ENCODE results near the gene ATOH1.

The ATOH1 gene

DNA sequence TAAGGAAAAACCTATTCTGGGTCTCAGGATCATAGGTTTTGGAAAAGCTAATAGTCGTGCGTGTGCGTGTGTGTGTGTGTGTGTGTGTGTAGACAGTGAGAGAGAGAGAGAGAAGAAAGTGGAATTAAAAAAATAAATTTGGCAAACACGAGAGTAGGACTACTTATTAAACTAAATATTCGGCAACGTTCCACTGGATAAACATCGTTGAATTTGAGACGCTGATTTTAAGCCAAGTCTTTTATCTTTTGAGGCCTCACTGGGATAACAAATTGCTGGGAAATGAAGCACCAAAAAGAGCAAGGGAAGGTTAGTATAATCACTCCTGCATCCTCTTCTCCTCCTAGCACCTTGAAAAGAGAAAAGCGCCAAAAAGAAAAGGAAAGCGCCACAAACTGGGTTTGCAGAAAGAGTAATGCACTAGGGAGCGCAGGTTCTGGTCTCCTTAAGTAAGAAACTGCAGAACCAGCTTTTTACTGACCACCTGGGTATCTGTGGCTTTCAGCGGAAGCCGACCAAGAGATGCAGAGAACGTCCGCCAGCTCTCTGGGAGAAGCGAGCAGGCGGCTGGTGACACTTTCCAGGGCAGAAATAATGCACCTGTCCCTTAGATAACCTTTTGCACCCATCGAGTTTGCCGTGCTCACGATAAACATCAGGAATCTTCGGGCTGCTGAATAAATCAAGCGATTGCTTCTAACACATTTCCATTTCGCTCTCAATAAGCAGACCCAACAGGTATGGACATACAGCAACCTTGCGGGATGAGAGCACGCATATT, 3.4 kb downstream of the ATOH1 start:
- intact Hi-C loops (cut with DNase I), result no loop called here
- DNase-seq, result no peak

- intact Hi-C loops (cut with DNase I), result no loop called here
- DNase-seq, result no peak
These were observed 5.9 kb downstream of the ATOH1 start for GRCh38 chr4:93834249-93835066.

GRCh38 chr4:93835929-93836328, 7.4 kb downstream of the ATOH1 start:
- intact Hi-C loops (cut with DNase I), result no loop called here
- DNase-seq, result no peak

GRCh38 chr4:93839704-93840103, 11.2 kb downstream of the ATOH1 start:
- DNase-seq, result no peak
- intact Hi-C loops (cut with DNase I), result no loop called here

- intact Hi-C loops (cut with DNase I), result no loop called here
- no peak for DNase-seq
These were observed 13.3 kb downstream of the ATOH1 start for GRCh38 chr4:93841803-93842345.

- intact Hi-C loops (cut with DNase I), result no loop called here
- no peak for DNase-seq
These were observed 14.2 kb downstream of the ATOH1 start for GRCh38 chr4:93842601-93843252.

DNA sequence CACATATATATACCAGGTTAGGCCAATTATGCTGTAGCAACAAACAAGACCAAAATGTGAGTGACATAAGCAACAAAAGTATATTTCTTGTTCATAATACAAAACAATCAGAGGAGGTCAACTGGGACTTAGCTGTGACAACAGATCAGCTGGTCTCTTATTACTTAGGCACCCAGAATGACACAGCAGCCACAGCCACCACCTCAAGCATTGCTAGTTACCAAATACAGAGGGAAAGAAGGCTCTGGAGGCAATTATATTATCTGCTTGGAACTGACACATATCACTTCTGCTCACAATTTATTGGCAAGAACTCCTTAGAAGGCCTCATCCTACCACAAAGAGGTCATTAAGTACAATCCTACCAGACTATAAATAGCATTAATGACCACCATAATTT, 15.2 kb downstream of the ATOH1 start:
- no peak for DNase-seq
- intact Hi-C loops (cut with DNase I), result no loop called here

GRCh38 chr4:93852680-93853079, 24.1 kb downstream of the ATOH1 start:
- no peak for DNase-seq
- intact Hi-C loops (cut with DNase I), result no loop called here

GRCh38 chr4:93855926-93856325, 27.4 kb downstream of the ATOH1 start:
- DNase-seq, result no peak
- intact Hi-C loops (cut with DNase I), result no loop called here

DNA sequence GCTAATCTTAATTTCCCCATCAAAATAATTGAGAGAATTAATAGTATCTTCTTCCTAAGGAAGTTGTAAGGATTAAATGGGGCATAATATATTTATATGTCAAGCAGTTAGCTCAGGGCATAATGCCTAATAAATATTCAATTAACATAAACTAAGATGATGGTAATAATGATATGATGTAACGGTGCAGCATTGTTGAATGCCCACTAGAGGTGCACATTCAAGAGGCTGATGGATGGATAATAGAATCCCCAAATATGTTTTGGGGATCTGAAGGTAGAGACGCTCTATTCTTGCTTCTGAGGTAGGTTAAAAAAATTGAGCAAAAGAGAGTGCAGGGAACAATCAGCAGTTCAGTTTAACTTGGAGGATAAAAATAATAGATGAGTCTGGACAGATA, 37.1 kb downstream of the ATOH1 start:
- DNase-seq, result no peak
- intact Hi-C loops (cut with DNase I), result no loop called here

GRCh38 chr4:93867416-93868001, 39.0 kb downstream of the ATOH1 start:
- intact Hi-C loops (cut with DNase I), result no loop called here
- no peak for DNase-seq

DNA sequence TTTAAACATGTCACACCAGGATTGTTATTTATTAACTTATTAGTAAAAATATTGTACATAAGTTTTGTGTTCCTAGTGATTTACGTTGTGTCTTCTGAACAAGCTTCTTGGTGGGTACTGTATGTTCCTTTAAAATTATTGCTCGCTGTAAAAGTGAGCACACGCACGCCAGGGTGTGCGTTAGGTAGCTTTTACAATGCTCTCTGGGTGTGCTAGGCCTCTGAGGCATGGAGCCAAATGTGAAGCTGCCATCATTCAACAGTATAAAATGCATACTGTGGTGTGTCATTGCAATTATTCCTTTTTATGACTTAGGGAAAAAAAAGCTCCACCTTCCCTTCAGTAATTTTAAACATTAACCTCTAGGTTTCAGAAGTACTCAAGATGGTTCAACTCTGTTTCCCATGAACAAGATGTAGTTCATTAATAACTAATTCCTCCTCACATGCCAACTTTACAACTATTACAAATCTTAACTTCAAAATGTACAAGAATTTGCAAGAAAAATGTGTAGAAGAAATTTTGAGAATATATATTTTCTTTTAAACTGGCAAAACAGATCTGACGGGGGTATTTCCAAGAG, 42.4 kb downstream of the ATOH1 start:
- intact Hi-C loops (cut with DNase I), result no loop called here
- DNase-seq, result no peak

DNA sequence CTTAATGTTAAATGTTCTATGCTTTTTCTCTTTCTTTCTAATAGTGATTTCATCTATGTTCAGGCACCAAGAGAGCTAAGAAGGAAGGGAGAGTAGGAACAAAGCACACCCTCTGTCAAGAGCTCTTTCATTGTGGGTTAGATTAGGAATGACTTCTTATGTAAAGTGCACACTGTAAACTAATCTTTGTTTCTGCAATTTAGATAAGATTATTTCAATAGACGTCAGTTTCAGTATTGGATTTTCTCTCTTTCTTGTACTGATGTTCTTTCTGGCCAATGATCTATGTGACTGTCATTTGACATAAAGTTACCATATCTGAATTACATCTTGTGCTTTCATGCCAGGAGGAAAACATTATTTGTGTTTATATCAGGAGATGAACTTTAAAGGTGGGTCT, 48.2 kb downstream of the ATOH1 start:
- no peak for DNase-seq
- intact Hi-C loops (cut with DNase I), result no loop called here

DNA sequence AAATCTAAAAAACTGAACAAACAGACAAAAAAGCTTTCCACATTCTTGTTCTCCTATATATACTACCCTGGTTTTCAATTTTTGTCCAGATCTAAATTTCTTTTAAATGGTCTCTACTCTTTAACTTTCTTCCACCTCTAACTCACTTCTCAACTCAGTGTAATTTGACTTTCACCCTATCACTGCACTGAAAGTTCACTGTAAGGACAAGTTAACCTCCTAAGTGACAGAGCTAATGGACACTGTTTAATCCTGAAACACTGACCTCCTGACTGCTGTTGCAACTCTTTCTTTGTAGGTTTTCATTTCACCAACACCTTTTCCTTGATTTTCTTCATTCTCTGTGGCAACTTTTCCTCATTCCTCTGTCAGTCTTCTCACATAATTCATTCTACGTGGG, 50.0 kb downstream of the ATOH1 start:
- no peak for DNase-seq
- intact Hi-C loops (cut with DNase I), result no loop called here

DNA sequence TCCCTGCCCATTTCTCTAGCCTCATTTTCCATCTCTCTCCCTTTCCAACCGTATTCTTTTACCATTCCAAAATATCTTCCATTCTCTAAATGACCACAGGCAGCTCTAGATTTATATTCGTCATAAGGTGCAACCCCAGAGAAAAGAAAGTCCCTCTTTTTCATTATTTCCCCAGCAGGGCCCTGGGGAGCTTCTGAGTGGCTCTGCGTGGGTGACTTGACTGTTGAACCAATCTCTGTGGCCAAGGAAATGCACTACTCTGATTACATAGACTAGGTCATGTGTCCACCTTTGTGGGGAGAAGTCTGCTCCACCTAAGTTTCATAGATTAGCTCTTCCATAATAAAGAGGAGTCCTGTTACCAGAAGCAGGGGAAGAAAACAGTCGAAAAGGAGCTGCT, 51.4 kb downstream of the ATOH1 start:
- DNase-seq, result no peak
- intact Hi-C loops (cut with DNase I), result no loop called here
